ENCODE data around the gene SCTR. TPM values are rescaled to one million over a fixed set of nuclear protein-coding genes. Genes with fewer than 3 reads are reported as not detected.
A peak's percentile ranks its signal among the peaks of the same experiment; 100 is the strongest.

SCTR gene
- total and polyA plus RNA-seq, 2 of the 13 experiments (the other 11 are each of a cell fraction or from before 2014, with no cell fraction given), result not detected

- H3K4me2 ChIP-seq (ENCODE audit: low read depth, low read length), result peak overlapping the region; percentile 97
- peak overlapping the region in 2 of 3 experiments; percentile 26 to 67; a peak in 2 of 6 replicates for H3K4me3 ChIP-seq (replicated peaks in 1 of 3; ENCODE audit: insufficient read depth in 1 of 3, low read depth in 2 of 3, low read length in 3 of 3)
- H3K9me3 ChIP-seq (ENCODE audit: low read length), result peaks cover 12% of the 10 kb centered on the region
- ATAC-seq, result peak; percentile 42
- no peaks in the 10 kb centered on the region for H3K36me3 ChIP-seq (replicated peaks in 1 of 2; ENCODE audit: control insufficient read depth in 1 of 2, insufficient read depth in 2 of 2, low read length in 2 of 2)
- H3K4me1 ChIP-seq (ENCODE audit: insufficient read depth, low read length), result peaks cover 94% of the 10 kb centered on the region
- in situ Hi-C loops (cut with HindIII; ENCODE audit: extremely low pct_ligation_motif_present, low pct_unique_long_range_greater_than_20kb), result no loop called here
- CTCF ChIA-PET (ENCODE audit: low intra/inter-chr PET ratio, low total read pairs), result no interaction called here
- H4K20me1 ChIP-seq (ENCODE audit: insufficient read depth, low read length), result no peaks in the 10 kb centered on the region
- no peaks in the 10 kb centered on the region for H3K79me2 ChIP-seq (ENCODE audit: insufficient read depth, low read length)
- H2AFZ ChIP-seq (ENCODE audit: low read length), result no peak overlapping the region
- 22% methylated on average over 9 of the region's 10 CpGs for whole genome bisulfite sequencing (ENCODE audit: low lambda C conversion rate)
- no peak for DNase-seq (ENCODE audit: low spot score)
- 0 out of 2 replicates have a peak overlapping the region, but pooled peaks have one; percentile 36 for H3K9ac ChIP-seq (ENCODE audit: insufficient read depth, low read depth, low read length)
- FAIRE-seq, result no peak
- intact Hi-C loops (cut with micrococcal nuclease; ENCODE audit: unreplicated experiment), result no loop called here
- BruUV-seq (replicated peaks), result no TSS peak
- no peaks in the 10 kb centered on the region; a peak in 2 of 5 replicates for H3K27me3 ChIP-seq (ENCODE audit: control insufficient read depth in 1 of 2, insufficient read depth in 2 of 2, low read length in 2 of 2)
- H3K27ac ChIP-seq (ENCODE audit: extremely low read length, insufficient read depth, low read length), result peak overlapping the region; percentile 45
- POLR2A ChIA-PET, result interaction anchor here (0.7 to 1.7 kb wide), 7 partner anchors 9 to 58 kb away, joined by 3 to 7 read pairs (median 4); partner anchors contain the start of genes C2orf76 and DBI
- TF ChIP-seq SIX1 (CRISPR knock-in tag; IDR thresholded peaks at IDR 0.05; ENCODE audit: borderline replicate concordance), result no peak
- no peak for TF ChIP-seq PCBP1 (IDR thresholded peaks at IDR 0.05; ENCODE audit: borderline replicate concordance, low read depth, low read length)
- TF ChIP-seq ZBTB40 (IDR thresholded peaks at IDR 0.05), result no peak
- peak; percentile 34; the same call in 1 of the 2 replicates for TF ChIP-seq ZBTB40 (CRISPR knock-in tag; IDR thresholded peaks at IDR 0.05)
- TF ChIP-seq, protein P1, sequence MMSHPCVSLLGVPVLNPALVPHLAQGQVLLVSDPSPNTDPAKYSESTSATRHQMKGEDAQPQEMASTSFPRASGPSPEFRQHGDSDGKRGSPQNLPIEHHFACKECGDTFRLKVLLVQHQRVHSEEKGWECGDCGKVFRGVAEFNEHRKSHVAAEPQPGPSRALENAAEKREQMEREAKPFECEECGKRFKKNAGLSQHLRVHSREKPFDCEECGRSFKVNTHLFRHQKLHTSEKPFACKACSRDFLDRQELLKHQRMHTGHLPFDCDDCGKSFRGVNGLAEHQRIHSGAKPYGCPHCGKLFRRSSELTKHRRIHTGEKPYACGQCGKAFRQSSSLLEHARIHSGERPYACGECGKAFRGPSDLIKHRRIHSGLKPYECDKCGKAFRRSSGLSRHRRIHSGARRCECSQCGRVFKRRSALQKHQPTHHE (CRISPR knock-in tag; IDR thresholded peaks at IDR 0.05; ENCODE audit: borderline replicate concordance), result no peak
- no peak for TF ChIP-seq CHCHD3 (CRISPR knock-in tag; IDR thresholded peaks at IDR 0.05)
- TF ChIP-seq TMF1 (CRISPR knock-in tag; IDR thresholded peaks at IDR 0.05; ENCODE audit: low read depth), result no peak
- no peak for TF ChIP-seq EZH2 (conservative IDR thresholded peaks at IDR 0.05; ENCODE audit: low read depth, low read length)
- TF ChIP-seq ZFX (CRISPR knock-in tag; IDR thresholded peaks at IDR 0.05; ENCODE audit: low read depth), result no peak
- no peak for TF ChIP-seq ZMYM3 (CRISPR knock-in tag; IDR thresholded peaks at IDR 0.05)
- no peak for TF ChIP-seq GATAD1 (CRISPR knock-in tag; IDR thresholded peaks at IDR 0.05)
- TF ChIP-seq NFKB2 (CRISPR knock-in tag; IDR thresholded peaks at IDR 0.05; ENCODE audit: borderline replicate concordance), result peak; percentile 63; the same call in 1 of the 2 replicates
Measured at GRCh38 chr2:119424284-119425118, 99.8 kb downstream of the SCTR start.
